H7 (cell line): ENCODE measurements around the gene TRIO. TPM values are rescaled to one million over a fixed set of nuclear protein-coding genes. Genes with fewer than 3 reads are reported as not detected.

Experiments
- DNase-seq: peaks from one replicate; pipeline ENCODE4 v3.0.0; 2012
- H3K27me3 ChIP-seq: 2 replicates; pipeline ENCODE4 v1.6.0; 2011; ENCODE audit warnings: mild to moderate bottlenecking, low read length; ENCODE audit not compliant: control insufficient read depth, insufficient read depth
- H3K36me3 ChIP-seq: replicated peaks from 2 replicates; pipeline ENCODE4 v1.5.1; 2011; ENCODE audit warnings: low read length; ENCODE audit not compliant: control insufficient read depth, insufficient read depth
- H3K4me3 ChIP-seq: 2 replicates; pipeline ENCODE4 v1.5.1; 2011; ENCODE audit warnings: low read depth, mild to moderate bottlenecking, control low read depth, low read length, moderate library complexity; ENCODE audit not compliant: insufficient read depth
- total RNA-seq: library from RNA; depleted of rRNA; stranded (reverse); fragments of >200 nt; shearing (Covaris generic); gene quantifications from 2 replicates; pipeline ENCODE4 v1.2.3, GENCODE V29; 2014

Gene TRIO
- total RNA-seq, 1 experiment from 2014 or later, result 39.7 TPM

DNA sequence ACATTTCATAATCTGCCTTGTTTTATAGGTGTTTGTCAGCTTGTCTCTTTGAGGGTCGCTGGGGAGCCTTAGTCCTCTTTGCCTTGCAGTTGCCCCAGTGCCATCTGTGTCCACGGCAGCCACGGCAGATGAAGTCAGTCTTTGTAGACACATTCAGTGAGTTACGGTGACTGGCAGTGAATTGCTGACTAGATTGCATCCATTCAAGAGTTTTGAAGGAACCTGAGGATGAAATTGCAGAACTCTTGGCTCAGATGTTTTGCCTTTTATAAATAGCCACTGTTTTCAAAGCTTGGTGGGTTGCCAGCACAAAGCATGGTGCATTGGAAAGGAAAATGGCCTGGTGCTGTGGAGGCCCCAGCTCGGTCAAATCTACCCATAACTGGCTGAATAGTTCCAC lies 125.6 kb downstream of the TRIO start:
- Histone ChIP-seq H3K27me3 (no peaks in the 10 kb centered on the region), H3K36me3 (no peaks in the 10 kb centered on the region; the same call in 1 of the 2 replicates), H3K4me3 (no peak overlapping the region)
- DNase-seq, result no peak

DNA sequence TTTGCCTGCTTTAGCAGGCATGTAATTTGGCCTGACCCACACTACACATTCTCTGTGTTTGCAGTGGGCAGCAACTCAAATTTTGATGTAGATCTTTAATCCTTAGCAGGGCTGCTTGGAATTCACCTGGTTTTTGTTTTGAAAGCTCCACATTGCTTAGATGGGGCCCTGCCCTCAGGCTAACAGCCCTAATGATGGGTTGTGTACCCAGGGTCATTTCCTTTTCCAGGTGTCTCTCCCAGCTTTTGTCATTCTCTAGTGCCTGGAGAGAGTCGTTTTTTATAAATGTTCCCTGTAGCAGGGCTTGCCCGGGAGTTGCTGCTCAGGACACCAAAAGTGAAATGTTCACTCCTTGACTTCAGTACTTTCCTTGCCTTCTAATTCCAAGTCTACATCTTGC lies 126.3 kb downstream of the TRIO start:
- Histone ChIP-seq H3K4me3 (no peak overlapping the region), H3K36me3 (no peaks in the 10 kb centered on the region; the same call in 1 of the 2 replicates), H3K27me3 (no peaks in the 10 kb centered on the region)
- no peak for DNase-seq

GRCh38 chr5:14270209-14270702 lies 127.1 kb downstream of the TRIO start:
- Histone ChIP-seq H3K36me3 (no peaks in the 10 kb centered on the region; the same call in 1 of the 2 replicates), H3K4me3 (no peak overlapping the region), H3K27me3 (no peaks in the 10 kb centered on the region)
- DNase-seq, result peak; percentile 76

DNA sequence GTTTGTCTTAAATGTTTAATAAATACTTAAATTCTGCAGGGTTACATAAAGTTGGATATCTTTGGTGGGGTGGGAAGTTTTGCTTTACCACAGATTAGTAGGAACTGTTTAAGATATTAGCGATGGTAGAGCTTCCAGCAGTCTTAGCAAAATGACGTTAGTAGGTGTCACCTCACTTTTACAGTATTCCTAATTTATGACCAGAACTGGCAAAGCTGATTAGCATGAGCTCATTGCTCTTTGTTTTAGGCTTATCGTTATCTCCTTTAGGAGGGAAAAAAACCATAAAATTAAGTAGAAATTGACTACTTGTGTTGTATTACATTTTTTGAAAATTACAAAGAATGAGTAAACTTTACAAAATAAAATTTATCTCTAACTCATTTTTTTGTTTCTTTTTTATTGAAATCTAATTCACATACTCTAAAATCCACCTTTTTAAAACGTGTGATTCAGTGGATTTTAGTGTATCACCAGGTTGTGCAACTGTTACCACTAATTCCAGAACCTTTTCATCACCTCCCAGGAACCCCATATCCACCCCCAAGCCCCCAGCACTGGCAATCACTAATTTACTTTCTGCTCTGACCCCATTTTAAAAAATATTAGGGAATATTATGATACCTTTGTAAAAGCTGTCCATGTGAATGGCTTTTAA lies 129.5 kb downstream of the TRIO start:
- Histone ChIP-seq H3K27me3 (no peaks in the 10 kb centered on the region), H3K36me3 (no peaks in the 10 kb centered on the region; the same call in 1 of the 2 replicates), H3K4me3 (no peak overlapping the region)
- no peak for DNase-seq

- DNase-seq, result no peak
- no peaks in the 10 kb centered on the region for H3K27me3 ChIP-seq
- H3K4me3 ChIP-seq, result no peak overlapping the region
- no peaks in the 10 kb centered on the region; the same call in 1 of the 2 replicates for H3K36me3 ChIP-seq
Measured at GRCh38 chr5:14273207-14273767, 130.1 kb downstream of the TRIO start.

- Histone ChIP-seq H3K4me3 (no peak overlapping the region), H3K36me3 (no peaks in the 10 kb centered on the region; the same call in 1 of the 2 replicates), H3K27me3 (no peaks in the 10 kb centered on the region)
- DNase-seq, result no peak
Measured at GRCh38 chr5:14276380-14276779, 133.2 kb downstream of the TRIO start.

GRCh38 chr5:14277385-14278320 lies 134.5 kb downstream of the TRIO start:
- Histone ChIP-seq H3K27me3 (no peaks in the 10 kb centered on the region), H3K4me3 (no peak overlapping the region), H3K36me3 (no peaks in the 10 kb centered on the region)
- DNase-seq, result no peak

GRCh38 chr5:14280294-14280854 lies 137.2 kb downstream of the TRIO start:
- DNase-seq, result no peak

GRCh38 chr5:14281746-14282181 lies 138.6 kb downstream of the TRIO start:
- H3K4me3 ChIP-seq, result no peak overlapping the region
- H3K27me3 ChIP-seq, result no peaks in the 10 kb centered on the region
- H3K36me3 ChIP-seq, result no peaks in the 10 kb centered on the region; the same call in 1 of the 2 replicates
- no peak for DNase-seq

More at GRCh38 chr5:14280294-14280854, 137.2 kb downstream of the TRIO start:
- H3K36me3 ChIP-seq, result no peaks in the 10 kb centered on the region; the same call in 1 of the 2 replicates
- no peak overlapping the region for H3K4me3 ChIP-seq
- no peaks in the 10 kb centered on the region for H3K27me3 ChIP-seq

DNA sequence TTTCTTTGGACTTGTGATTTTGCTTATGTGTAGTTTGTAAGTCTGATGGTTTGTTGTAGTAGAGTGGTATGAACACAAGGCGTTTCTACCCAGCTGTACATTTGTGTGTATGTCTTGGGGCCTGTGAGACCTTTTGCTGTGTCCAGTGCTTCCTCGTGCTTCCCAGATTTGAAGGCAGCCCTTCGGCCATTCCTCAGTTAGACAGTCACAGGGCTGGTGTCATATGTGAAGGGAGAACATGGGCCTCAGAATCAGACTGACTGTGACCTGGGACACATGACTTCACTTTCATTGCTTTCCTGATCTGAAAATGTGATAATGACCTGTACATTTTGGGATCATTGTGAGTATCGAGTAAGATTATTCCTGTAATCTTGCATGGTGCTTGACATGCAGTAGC lies 140.0 kb downstream of the TRIO start:
- Histone ChIP-seq H3K36me3 (no peaks in the 10 kb centered on the region; the same call in 1 of the 2 replicates), H3K4me3 (no peak overlapping the region), H3K27me3 (no peaks in the 10 kb centered on the region)
- no peak for DNase-seq

DNA sequence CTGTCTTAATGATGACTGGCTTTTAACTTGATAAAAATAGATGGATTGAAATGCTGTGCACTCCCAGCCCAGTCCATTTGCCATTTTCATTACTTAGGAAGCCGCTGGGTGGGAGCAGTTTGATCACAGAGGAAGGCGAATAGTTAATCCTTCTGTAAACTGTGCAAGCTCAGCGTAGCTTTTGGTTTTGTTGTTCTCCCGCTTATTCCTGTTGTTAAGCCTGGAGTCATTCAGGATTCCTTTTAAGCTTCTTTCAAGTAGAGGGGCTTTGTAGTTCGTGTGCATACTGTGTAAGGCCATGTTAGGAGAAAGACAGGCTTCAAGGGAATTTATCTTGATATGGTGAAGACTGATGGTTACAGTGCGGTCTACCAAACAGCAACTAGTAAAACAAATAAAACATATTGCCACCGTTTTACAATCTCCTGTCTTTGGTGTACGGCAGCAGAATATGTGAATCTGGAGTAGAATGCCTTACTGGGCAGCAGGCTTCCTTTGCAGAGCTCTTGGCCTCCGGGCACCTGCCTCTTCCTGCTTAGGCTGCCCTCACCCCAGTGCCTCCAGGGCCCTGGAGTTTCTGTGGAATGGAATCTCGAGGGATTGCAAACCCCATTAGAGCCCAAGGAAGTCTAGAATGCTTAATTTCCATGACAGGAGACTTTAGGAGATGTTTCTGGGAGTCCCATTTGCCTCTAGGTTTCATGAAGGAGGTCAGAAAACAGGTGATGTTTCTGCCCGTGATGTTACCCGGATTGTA lies 141.4 kb downstream of the TRIO start:
- H3K27me3 ChIP-seq, result no peaks in the 10 kb centered on the region
- H3K36me3 ChIP-seq, result peaks cover 4% of the 10 kb centered on the region
- H3K4me3 ChIP-seq, result no peak overlapping the region
- no peak for DNase-seq

GRCh38 chr5:14286007-14286406 lies 142.9 kb downstream of the TRIO start:
- H3K4me3 ChIP-seq, result no peak overlapping the region
- no peak for DNase-seq
- peaks cover 5% of the 10 kb centered on the region for H3K36me3 ChIP-seq
- H3K27me3 ChIP-seq, result no peaks in the 10 kb centered on the region

DNA sequence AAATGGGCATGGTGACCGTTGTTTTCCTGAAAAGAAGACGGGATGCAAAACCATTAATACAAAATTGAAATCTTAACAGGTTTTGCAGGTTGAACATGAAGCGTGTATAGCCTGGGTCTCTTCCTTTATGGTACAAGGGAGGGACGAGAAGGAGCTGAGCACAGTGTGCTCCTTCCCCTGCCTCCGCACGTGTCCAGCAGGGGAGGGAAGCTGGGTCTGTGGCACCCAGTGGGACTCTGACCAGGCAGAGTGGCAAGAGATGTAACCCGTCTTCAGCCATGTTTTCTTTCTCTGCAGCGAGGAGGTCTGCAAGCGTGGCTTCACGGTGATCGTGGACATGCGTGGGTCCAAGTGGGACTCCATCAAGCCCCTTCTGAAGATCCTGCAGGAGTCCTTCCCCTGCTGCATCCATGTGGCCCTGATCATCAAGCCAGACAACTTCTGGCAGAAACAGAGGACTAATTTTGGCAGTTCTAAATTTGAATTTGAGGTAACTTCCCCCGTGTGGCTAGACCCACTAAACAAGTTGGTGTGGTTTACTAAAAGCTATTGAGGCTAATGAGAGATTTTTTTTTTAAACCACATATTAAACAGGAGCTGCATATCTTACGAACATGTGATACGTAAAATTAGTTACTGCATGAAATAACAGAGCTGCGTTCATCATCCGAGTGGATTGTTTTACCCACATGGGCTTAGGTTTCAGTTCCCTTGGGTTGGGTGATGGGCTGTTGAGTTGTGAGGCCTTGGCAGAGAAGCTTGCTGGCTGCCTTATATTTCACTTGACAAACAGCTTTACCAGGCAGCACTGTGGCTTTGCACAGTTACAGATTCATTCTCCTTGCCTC lies 143.7 kb downstream of the TRIO start:
- H3K27me3 ChIP-seq, result no peaks in the 10 kb centered on the region
- H3K36me3 ChIP-seq, result peaks cover 5% of the 10 kb centered on the region
- DNase-seq, result no peak
- no peak overlapping the region for H3K4me3 ChIP-seq
